ENCODE results near the gene ASB18. TPM values are rescaled to one million over a fixed set of nuclear protein-coding genes. Genes with fewer than 3 reads are reported as not detected.

The ASB18 gene
- total RNA-seq, 1 experiment from 2014 or later = not detected

DNA sequence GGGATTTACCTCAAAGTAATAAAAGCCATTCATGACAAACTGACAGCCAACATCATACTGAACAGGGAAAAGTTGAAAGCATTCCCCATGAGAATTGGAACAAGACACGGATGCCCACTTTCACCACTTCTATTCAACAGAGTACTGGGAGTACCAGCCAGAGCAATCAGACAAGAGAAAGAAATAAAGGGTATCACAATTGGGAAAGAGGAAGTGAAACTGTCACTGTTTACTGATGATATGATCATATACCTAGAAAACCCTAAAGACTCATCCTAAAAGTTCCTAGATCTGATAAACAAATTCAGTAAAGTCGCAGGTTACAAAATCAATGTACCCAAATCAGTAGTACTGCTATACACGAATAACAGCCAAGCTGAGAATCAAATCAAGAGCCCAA, 17.2 kb upstream of the ASB18 start:
- no peak overlapping the region for H3K4me3 ChIP-seq (ENCODE audit: low read depth in 2 of 2, low read length in 2 of 2)
- in situ Hi-C loops (cut with HindIII; ENCODE audit: low pct_unique_long_range_greater_than_20kb, low sequenced_read_pairs) (no loop called here), intact Hi-C loops (cut with micrococcal nuclease; ENCODE audit: unreplicated experiment) (no loop called here)
- CTCF ChIA-PET = no interaction called here
- H3K9me3 ChIP-seq (ENCODE audit: control insufficient read depth, insufficient read depth, low read depth, low read length) = no peaks in the 10 kb centered on the region
- ATAC-seq (no peak), DNase-seq (ENCODE audit: low read depth, low spot score) (no peak)
- no peaks in the 10 kb centered on the region for H3K4me1 ChIP-seq (ENCODE audit: control insufficient read depth, insufficient read depth, low read length)
- no TSS peak for BruUV-seq (replicated peaks)
- no peaks in the 10 kb centered on the region for H3K27me3 ChIP-seq (ENCODE audit: control insufficient read depth, insufficient read depth, low read length)
- H3K27ac ChIP-seq (ENCODE audit: low read length) = no peak overlapping the region
- H3K36me3 ChIP-seq (ENCODE audit: control insufficient read depth, insufficient read depth, low read length) = no peaks in the 10 kb centered on the region
- TF ChIP-seq POLR2AphosphoS5 (IDR thresholded peaks at IDR 0.05; ENCODE audit: low read depth, low read length) (no peak), SIN3A (IDR thresholded peaks at IDR 0.05; ENCODE audit: borderline replicate concordance, insufficient read depth, low read depth, low read length) (no peak), TCF7L2 (IDR thresholded peaks at IDR 0.05; ENCODE audit: low read depth, low read length) (no peak)
- TF ChIP-seq, protein P1, sequence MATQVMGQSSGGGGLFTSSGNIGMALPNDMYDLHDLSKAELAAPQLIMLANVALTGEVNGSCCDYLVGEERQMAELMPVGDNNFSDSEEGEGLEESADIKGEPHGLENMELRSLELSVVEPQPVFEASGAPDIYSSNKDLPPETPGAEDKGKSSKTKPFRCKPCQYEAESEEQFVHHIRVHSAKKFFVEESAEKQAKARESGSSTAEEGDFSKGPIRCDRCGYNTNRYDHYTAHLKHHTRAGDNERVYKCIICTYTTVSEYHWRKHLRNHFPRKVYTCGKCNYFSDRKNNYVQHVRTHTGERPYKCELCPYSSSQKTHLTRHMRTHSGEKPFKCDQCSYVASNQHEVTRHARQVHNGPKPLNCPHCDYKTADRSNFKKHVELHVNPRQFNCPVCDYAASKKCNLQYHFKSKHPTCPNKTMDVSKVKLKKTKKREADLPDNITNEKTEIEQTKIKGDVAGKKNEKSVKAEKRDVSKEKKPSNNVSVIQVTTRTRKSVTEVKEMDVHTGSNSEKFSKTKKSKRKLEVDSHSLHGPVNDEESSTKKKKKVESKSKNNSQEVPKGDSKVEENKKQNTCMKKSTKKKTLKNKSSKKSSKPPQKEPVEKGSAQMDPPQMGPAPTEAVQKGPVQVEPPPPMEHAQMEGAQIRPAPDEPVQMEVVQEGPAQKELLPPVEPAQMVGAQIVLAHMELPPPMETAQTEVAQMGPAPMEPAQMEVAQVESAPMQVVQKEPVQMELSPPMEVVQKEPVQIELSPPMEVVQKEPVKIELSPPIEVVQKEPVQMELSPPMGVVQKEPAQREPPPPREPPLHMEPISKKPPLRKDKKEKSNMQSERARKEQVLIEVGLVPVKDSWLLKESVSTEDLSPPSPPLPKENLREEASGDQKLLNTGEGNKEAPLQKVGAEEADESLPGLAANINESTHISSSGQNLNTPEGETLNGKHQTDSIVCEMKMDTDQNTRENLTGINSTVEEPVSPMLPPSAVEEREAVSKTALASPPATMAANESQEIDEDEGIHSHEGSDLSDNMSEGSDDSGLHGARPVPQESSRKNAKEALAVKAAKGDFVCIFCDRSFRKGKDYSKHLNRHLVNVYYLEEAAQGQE (IDR thresholded peaks at IDR 0.05; ENCODE audit: insufficient read depth in 1 of 2, low read depth in 2 of 2, low read length in 1 of 2) = no peak
- TF ChIP-seq, protein P2, sequence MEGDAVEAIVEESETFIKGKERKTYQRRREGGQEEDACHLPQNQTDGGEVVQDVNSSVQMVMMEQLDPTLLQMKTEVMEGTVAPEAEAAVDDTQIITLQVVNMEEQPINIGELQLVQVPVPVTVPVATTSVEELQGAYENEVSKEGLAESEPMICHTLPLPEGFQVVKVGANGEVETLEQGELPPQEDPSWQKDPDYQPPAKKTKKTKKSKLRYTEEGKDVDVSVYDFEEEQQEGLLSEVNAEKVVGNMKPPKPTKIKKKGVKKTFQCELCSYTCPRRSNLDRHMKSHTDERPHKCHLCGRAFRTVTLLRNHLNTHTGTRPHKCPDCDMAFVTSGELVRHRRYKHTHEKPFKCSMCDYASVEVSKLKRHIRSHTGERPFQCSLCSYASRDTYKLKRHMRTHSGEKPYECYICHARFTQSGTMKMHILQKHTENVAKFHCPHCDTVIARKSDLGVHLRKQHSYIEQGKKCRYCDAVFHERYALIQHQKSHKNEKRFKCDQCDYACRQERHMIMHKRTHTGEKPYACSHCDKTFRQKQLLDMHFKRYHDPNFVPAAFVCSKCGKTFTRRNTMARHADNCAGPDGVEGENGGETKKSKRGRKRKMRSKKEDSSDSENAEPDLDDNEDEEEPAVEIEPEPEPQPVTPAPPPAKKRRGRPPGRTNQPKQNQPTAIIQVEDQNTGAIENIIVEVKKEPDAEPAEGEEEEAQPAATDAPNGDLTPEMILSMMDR (IDR thresholded peaks at IDR 0.05) = no peak
- POLR2A ChIA-PET = no interaction called here

DNA sequence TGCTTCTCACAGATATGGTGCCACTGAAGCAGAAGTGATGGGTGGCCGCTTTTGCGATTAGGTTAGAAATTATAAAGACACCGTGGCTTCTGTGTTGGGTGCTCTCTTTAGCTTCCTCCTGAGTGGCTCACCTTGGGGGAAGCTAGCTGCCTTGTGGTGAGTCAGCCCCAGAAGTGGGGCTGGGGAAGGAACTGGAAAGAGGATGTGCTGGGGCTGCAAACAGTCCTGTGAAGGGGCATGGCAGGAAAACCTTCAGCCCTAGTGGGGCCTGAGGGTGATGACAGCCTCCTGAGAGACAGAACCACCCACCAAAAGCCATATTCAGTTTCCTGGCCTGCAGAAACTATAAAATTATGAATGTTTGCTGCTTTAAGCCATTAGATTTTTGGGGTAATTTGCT, 8.9 kb upstream of the ASB18 start:
- no peak overlapping the region for H3K4me3 ChIP-seq (ENCODE audit: low read depth in 2 of 2, low read length in 2 of 2)
- no peak for ATAC-seq
- in situ Hi-C loops (cut with HindIII; ENCODE audit: low pct_unique_long_range_greater_than_20kb, low sequenced_read_pairs) = no loop called here
- DNase-seq (ENCODE audit: low read depth, low spot score) = no peak
- no peak for TF ChIP-seq POLR2AphosphoS5 (IDR thresholded peaks at IDR 0.05; ENCODE audit: low read depth, low read length)
- TF ChIP-seq, protein P2 (IDR thresholded peaks at IDR 0.05) = no peak
- no peak for TF ChIP-seq TCF7L2 (IDR thresholded peaks at IDR 0.05; ENCODE audit: low read depth, low read length)
- no peak for TF ChIP-seq SIN3A (IDR thresholded peaks at IDR 0.05; ENCODE audit: borderline replicate concordance, insufficient read depth, low read depth, low read length)
- TF ChIP-seq, protein P1 (IDR thresholded peaks at IDR 0.05; ENCODE audit: insufficient read depth in 1 of 2, low read depth in 2 of 2, low read length in 1 of 2) = no peak
- intact Hi-C loops (cut with micrococcal nuclease; ENCODE audit: unreplicated experiment) = no loop called here
- H3K4me1 ChIP-seq (ENCODE audit: control insufficient read depth, insufficient read depth, low read length) = no peaks in the 10 kb centered on the region
- BruUV-seq (replicated peaks) = no TSS peak
- no peaks in the 10 kb centered on the region for H3K27me3 ChIP-seq (ENCODE audit: control insufficient read depth, insufficient read depth, low read length)
- no peak overlapping the region for H3K27ac ChIP-seq (ENCODE audit: low read length)
- H3K9me3 ChIP-seq (ENCODE audit: control insufficient read depth, insufficient read depth, low read depth, low read length) = no peaks in the 10 kb centered on the region; the same call in 1 of the 2 replicates
- no peaks in the 10 kb centered on the region for H3K36me3 ChIP-seq (ENCODE audit: control insufficient read depth, insufficient read depth, low read length)
- CTCF ChIA-PET = no interaction called here
- POLR2A ChIA-PET = no interaction called here

All from Panc1 (cell line).